H9 (cell line): ENCODE data around the gene DSP. TPM values are rescaled to one million over a fixed set of nuclear protein-coding genes. Genes with fewer than 3 reads are reported as not detected.

ENCODE experiments used
- DNase-seq: peaks from one replicate; pipeline ENCODE4 v3.0.0-alpha.2; 2017
- H2AFZ ChIP-seq: one replicate; pipeline ENCODE4 v1.6.1; 2013; ENCODE audit warnings: mild to moderate bottlenecking, low read length, control low read depth, moderate library complexity
- H2AK5ac ChIP-seq: 2 replicates; pipeline ENCODE4 v1.6.1; 2013; ENCODE audit warnings: low read length, control low read depth, mixed read lengths; ENCODE audit not compliant: insufficient read length
- H2BK120ac ChIP-seq: one replicate; pipeline ENCODE4 v1.6.1; 2013; ENCODE audit warnings: low read depth, mild to moderate bottlenecking, low read length, control low read depth, inconsistent platforms; ENCODE audit not compliant: poor library complexity, severe bottlenecking
- H2BK12ac ChIP-seq: 2 replicates; pipeline ENCODE4 v1.6.1; 2013; ENCODE audit warnings: low read length, control low read depth, mixed read lengths, low read depth; ENCODE audit not compliant: insufficient read length
- H2BK15ac ChIP-seq: 2 replicates; pipeline ENCODE4 v1.6.1; 2013; ENCODE audit warnings: low read depth, low read length, control low read depth
- H2BK20ac ChIP-seq: one replicate; pipeline ENCODE4 v1.6.1; 2013; ENCODE audit warnings: low read depth, mild to moderate bottlenecking, low read length, control low read depth, inconsistent platforms; ENCODE audit not compliant: poor library complexity, severe bottlenecking
- H2BK5ac ChIP-seq: 2 replicates; pipeline ENCODE4 v1.6.1; 2013; ENCODE audit warnings: low read length, control low read depth, mixed read lengths; ENCODE audit not compliant: insufficient read length
- H3K14ac ChIP-seq: 2 replicates; pipeline ENCODE4 v1.6.1; 2013; ENCODE audit warnings: low read length, control low read depth; ENCODE audit not compliant: insufficient read depth
- H3K18ac ChIP-seq: 2 replicates; pipeline ENCODE4 v1.6.1; 2013; ENCODE audit warnings: low read depth, mild to moderate bottlenecking, mixed read lengths, low read length, control low read depth; ENCODE audit not compliant: insufficient read length
- H3K23ac ChIP-seq: 2 replicates; pipeline ENCODE4 v1.6.1; 2013; ENCODE audit warnings: low read length, control low read depth, mixed read lengths, low read depth; ENCODE audit not compliant: insufficient read length
- H3K23me2 ChIP-seq: 2 replicates; pipeline ENCODE4 v1.6.1; 2013; ENCODE audit warnings: low read depth, mild to moderate bottlenecking, mixed read lengths, low read length, control low read depth; ENCODE audit not compliant: insufficient read length, poor library complexity, severe bottlenecking
- H3K27ac ChIP-seq: 2 replicates; pipeline ENCODE4 v1.5.1; 2013; ENCODE audit warnings: low read length, control low read depth, mixed read lengths, low read depth; ENCODE audit not compliant: insufficient read length
- H3K27me3 ChIP-seq: 2 replicates; pipeline ENCODE4 v1.6.1; 2013; ENCODE audit warnings: low read length, control low read depth, inconsistent platforms; ENCODE audit not compliant: insufficient read depth
- H3K4ac ChIP-seq: 2 replicates; pipeline ENCODE4 v1.6.1; 2013; ENCODE audit warnings: low read depth, mild to moderate bottlenecking, control low read depth, inconsistent platforms, low read length, moderate library complexity
- H3K4me1 ChIP-seq: 2 replicates; pipeline ENCODE4 v1.6.1; 2013; ENCODE audit warnings: low read length, control low read depth, inconsistent platforms; ENCODE audit not compliant: insufficient read depth
- H3K4me2 ChIP-seq: 2 replicates; pipeline ENCODE4 v1.6.1; 2013; ENCODE audit warnings: low read length, control low read depth, mixed read lengths; ENCODE audit not compliant: insufficient read length, insufficient read depth
- H3K56ac ChIP-seq: 2 replicates; pipeline ENCODE4 v1.6.1; 2013; ENCODE audit warnings: low read depth, mild to moderate bottlenecking, mixed read lengths, low read length, control low read depth; ENCODE audit not compliant: insufficient read length
- H3K79me1 ChIP-seq: 2 replicates; pipeline ENCODE4 v1.6.1; 2013; ENCODE audit warnings: low read depth, mild to moderate bottlenecking, moderate library complexity, low read length, control low read depth, inconsistent platforms; ENCODE audit not compliant: insufficient read depth, poor library complexity, severe bottlenecking
- H3K79me2 ChIP-seq: 2 replicates; pipeline ENCODE4 v1.6.1; 2013; ENCODE audit warnings: low read length, control low read depth, inconsistent platforms; ENCODE audit not compliant: insufficient read depth
- H3K9ac ChIP-seq: 2 replicates; pipeline ENCODE4 v1.6.1; 2013; ENCODE audit warnings: low read length, control low read depth, mixed read lengths; ENCODE audit not compliant: insufficient read length; ENCODE audit errors: extremely low read depth
- H3K9me3 ChIP-seq: one replicate; pipeline ENCODE4 v1.6.1; 2013; ENCODE audit warnings: low read depth, low read length, inconsistent platforms; ENCODE audit not compliant: control insufficient read depth
- H3T11ph ChIP-seq: one replicate; pipeline ENCODE4 v1.6.1; 2013; ENCODE audit warnings: mild to moderate bottlenecking, low read length, control low read depth, inconsistent platforms
- H4K20me1 ChIP-seq: one replicate; pipeline ENCODE4 v1.6.1; 2013; ENCODE audit not compliant: control insufficient read depth, insufficient read length, insufficient read depth
- H4K5ac ChIP-seq: 2 replicates; pipeline ENCODE4 v1.6.1; 2013; ENCODE audit warnings: low read depth, mild to moderate bottlenecking, mixed read lengths, low read length, control low read depth; ENCODE audit not compliant: insufficient read length
- H4K8ac ChIP-seq: replicated peaks from 2 replicates; pipeline ENCODE4 v1.6.1; 2013; ENCODE audit warnings: low read length, control low read depth, mixed read lengths, low read depth; ENCODE audit not compliant: insufficient read length
- H4K91ac ChIP-seq: 2 replicates; pipeline ENCODE4 v1.6.1; 2013; ENCODE audit warnings: low read depth, mild to moderate bottlenecking, moderate library complexity, mixed read lengths, low read length, control low read depth; ENCODE audit not compliant: insufficient read length
- H3K27ac Mint-ChIP-seq, 3 experiments: 2 replicates in 2 of 3; 3 replicates in 1 of 3; pipeline ENCODE4 v1.8.0; 2020 to 2021; ENCODE audit warnings: mixed read lengths in 3 of 3, mild to moderate bottlenecking in 1 of 3, moderate library complexity in 1 of 3
- H3K27me3 Mint-ChIP-seq: 2 replicates; pipeline ENCODE4 v1.8.0; 2021; ENCODE audit warnings: low read depth, mild to moderate bottlenecking, moderate library complexity, mixed read lengths
- H3K36me3 Mint-ChIP-seq, 3 experiments: 2 replicates in 2 of 3; 3 replicates in 1 of 3; pipeline ENCODE4 v1.8.0; 2020 to 2021; ENCODE audit warnings: low read depth in 3 of 3, mixed read lengths in 3 of 3; ENCODE audit not compliant: insufficient read depth in 1 of 3
- H3K4me1 Mint-ChIP-seq, 2 experiments: 2 replicates each; pipeline ENCODE4 v1.8.0; 2020; ENCODE audit warnings: mixed read lengths in 2 of 2
- H3K4me3 Mint-ChIP-seq, 2 experiments: 2 replicates in 1 of 2; 3 replicates in 1 of 2; pipeline ENCODE4 v1.8.0; 2020 to 2021; ENCODE audit warnings: mild to moderate bottlenecking in 2 of 2, mixed read lengths in 2 of 2, moderate library complexity in 1 of 2
- H3K9me3 Mint-ChIP-seq, 2 experiments: 2 replicates in 1 of 2; 3 replicates in 1 of 2; pipeline ENCODE4 v1.8.0; 2020; ENCODE audit warnings: mild to moderate bottlenecking in 2 of 2, mixed read lengths in 2 of 2, moderate library complexity in 1 of 2
- WGBS: extraction: QIAGEN DNeasy Blood & Tissue Kit; methylation state at CpG from one replicate; pipeline ENCODE4 v1.1.7; 2013; ENCODE audit warnings: missing lambda C conversion rate, low lambda C conversion rate, mixed read lengths; ENCODE audit not compliant: insufficient read length; ENCODE audit errors: extremely low coverage; 5-methylcytosine and 5-hydroxymethylcytosine counted together
- total RNA-seq: library from RNA; stranded (reverse); gene quantifications from 2 replicates; pipeline ENCODE4 v1.2.1, GENCODE V29; 2021
- TF ChIP-seq, protein P1 (sequence below): fragments of 200-600 bp; sonication (generic); conservative IDR thresholded peaks from 3 replicates; pipeline ENCODE4 v1.8.0; 2021; ENCODE audit warnings: antibody characterized with exemption, mild to moderate bottlenecking

DSP gene
- total RNA-seq, 1 experiment from 2014 or later, result 48.9 TPM

- no peak overlapping the region for H3K4me3 Mint-ChIP-seq
- H3K27ac ChIP-seq, result no peak overlapping the region
- H3K4me1 ChIP-seq, result no peaks in the 10 kb centered on the region
- H2BK5ac ChIP-seq, result no peak overlapping the region
- H3K79me2 ChIP-seq, result no peaks in the 10 kb centered on the region
- no peak overlapping the region for H3K4me2 ChIP-seq
- H3K4me1 Mint-ChIP-seq, result peaks cover under 1% of the 10 kb centered on the region in 2 experiments; a peak in 3 of 4 replicates
- no peak overlapping the region for H2BK120ac ChIP-seq
- no peaks in the 10 kb centered on the region for H4K20me1 ChIP-seq
- H3K9me3 ChIP-seq, result no peaks in the 10 kb centered on the region
- no peaks in the 10 kb centered on the region for H3K23me2 ChIP-seq
- H3K4ac ChIP-seq, result no peak overlapping the region
- H4K8ac ChIP-seq, result no peak overlapping the region
- DNase-seq, result no peak
- no peak overlapping the region for H3K14ac ChIP-seq
- H4K91ac ChIP-seq, result no peak overlapping the region
- H2BK12ac ChIP-seq, result no peak overlapping the region
- H2BK20ac ChIP-seq, result no peak overlapping the region
- no peak overlapping the region for H2AK5ac ChIP-seq
- H3K27ac Mint-ChIP-seq, result no peak overlapping the region
- no peaks in the 10 kb centered on the region for H3K27me3 ChIP-seq
- H3K36me3 Mint-ChIP-seq, result peaks cover 30 to 77% (median 70%) of the 10 kb centered on the region in 3 experiments; a peak in 6 of 7 replicates
- no peak overlapping the region for H3K18ac ChIP-seq
- H3K27me3 Mint-ChIP-seq, result no peaks in the 10 kb centered on the region
- H2AFZ ChIP-seq, result no peak overlapping the region
- H3K79me1 ChIP-seq, result no peaks in the 10 kb centered on the region
- TF ChIP-seq, protein P1, sequence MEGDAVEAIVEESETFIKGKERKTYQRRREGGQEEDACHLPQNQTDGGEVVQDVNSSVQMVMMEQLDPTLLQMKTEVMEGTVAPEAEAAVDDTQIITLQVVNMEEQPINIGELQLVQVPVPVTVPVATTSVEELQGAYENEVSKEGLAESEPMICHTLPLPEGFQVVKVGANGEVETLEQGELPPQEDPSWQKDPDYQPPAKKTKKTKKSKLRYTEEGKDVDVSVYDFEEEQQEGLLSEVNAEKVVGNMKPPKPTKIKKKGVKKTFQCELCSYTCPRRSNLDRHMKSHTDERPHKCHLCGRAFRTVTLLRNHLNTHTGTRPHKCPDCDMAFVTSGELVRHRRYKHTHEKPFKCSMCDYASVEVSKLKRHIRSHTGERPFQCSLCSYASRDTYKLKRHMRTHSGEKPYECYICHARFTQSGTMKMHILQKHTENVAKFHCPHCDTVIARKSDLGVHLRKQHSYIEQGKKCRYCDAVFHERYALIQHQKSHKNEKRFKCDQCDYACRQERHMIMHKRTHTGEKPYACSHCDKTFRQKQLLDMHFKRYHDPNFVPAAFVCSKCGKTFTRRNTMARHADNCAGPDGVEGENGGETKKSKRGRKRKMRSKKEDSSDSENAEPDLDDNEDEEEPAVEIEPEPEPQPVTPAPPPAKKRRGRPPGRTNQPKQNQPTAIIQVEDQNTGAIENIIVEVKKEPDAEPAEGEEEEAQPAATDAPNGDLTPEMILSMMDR, result no peak
- H3K56ac ChIP-seq, result no peak overlapping the region
- no peak overlapping the region for H3K23ac ChIP-seq
- WGBS, result no CpG with 5 or more reads among the region's 2 CpGs
- no peak overlapping the region for H3T11ph ChIP-seq
- H3K9me3 Mint-ChIP-seq, result no peaks in the 10 kb centered on the region
- no peak overlapping the region for H4K5ac ChIP-seq
- no peak overlapping the region for H2BK15ac ChIP-seq
- no peak overlapping the region for H3K9ac ChIP-seq
These were observed 63.0 kb downstream of the DSP start for GRCh38 chr6:7604506-7604905.
